GM19455 (cell line): ENCODE measurements around the gene RFLNA.
"Not testable (repeated sequence)": the region's sequence is repeated elsewhere in the genome, so short reads cannot be mapped to it uniquely, and the experiment has no call there.

ENCODE experiments used
- ATAC-seq: cut with Tn5 transposase; IDR thresholded peaks from one replicate; pipeline ENCODE4 v1.9.1; 2021; ENCODE audit not compliant: unreplicated experiment

The RFLNA gene

DNA sequence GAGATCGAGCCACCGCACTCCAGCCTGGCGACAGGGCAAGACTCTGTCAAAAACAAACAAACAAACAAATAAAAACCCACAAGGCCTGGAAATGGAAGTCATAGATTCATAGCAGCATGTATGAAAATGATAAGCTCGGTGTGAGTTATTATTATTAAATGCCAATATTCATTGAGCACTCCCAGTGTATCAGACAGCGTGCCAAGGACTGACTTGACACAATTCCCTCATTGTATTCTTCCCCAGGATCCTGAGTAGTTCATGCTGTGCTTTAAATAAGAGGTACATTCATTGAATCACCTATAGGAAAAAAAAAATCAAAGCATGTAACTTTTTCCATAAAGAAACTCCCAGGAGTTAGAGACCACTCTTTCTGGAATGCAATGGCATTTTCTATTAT, 12.6 kb upstream of the RFLNA start:
- ATAC-seq = no peak

DNA sequence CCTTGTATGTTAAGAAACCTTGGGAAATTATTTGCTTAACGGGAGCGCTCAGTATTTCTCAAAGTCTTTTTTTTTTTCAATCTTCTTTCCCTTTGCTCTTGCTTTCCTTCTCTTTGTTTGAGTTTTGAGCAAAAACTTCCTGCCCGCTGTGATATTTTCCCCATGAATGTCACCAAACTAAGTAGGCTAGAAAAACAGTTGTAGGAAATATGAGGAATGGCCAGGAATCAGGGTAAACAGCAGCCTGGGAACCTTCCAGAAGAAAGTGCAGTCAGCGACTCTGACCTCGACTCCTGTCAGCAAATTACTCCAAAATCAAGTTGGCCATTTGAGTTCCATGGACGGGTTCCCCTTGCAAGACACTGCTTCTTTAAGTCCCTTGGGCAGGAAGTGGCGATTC, 11.6 kb upstream of the RFLNA start:
- ATAC-seq = no peak

DNA sequence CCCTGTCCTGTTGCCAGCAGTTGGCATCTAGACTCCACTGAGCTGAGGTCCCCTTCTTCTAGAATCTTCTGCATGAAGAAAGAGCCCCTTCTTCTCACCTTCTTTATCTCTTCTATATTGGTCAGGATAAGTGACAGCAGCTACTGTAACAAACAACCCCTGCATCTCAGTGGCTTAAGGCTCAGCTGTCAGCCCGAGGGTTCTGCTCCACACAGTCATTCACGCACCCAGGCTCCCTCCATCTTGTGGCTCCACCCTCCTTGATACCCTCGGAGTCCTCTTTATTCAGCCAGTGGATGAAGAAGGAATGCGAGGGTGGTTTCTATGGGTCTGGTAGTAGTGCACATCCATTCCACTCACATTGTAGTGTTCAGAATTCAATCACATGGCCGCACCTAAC, 10.5 kb upstream of the RFLNA start:
- no peak for ATAC-seq

DNA sequence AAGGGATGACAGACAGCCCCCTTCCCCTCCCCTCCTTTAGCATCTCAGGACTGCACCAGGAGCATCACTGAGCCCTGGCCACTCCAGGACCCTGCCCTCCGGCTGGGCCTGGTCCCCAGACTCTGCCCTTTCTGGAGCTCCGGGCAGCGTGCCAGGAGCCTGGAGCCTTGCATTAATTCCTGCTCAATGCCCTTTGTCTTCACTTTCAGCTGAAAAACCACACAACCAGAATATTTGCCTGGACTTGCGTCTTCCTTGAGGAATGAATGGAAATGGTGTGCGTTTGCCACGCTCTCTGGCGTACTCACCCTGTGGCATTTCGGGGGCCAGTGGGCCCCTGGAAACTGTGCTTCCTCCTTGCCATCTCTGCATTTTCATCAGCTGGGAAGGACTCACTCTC, 8.5 kb upstream of the RFLNA start:
- no peak for ATAC-seq

DNA sequence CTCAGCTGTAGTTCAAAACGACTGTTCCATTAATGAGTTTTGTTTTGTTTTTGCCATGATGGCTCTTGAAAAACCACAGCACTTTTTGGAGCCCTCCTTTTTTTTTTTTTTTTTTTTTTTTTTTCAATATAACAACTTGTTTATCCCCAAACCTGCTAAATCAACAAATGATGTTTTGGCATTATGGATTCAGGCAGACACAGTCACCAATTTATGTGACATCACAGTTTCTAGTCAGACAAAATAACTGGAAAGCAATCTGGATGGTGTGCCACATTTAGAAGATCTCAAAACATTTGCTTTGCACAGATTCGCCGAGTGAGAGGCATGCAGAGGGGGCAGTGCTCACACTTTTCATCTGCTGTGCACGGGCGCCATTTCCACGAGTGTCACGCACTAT, 7.9 kb upstream of the RFLNA start:
- no peak for ATAC-seq

DNA sequence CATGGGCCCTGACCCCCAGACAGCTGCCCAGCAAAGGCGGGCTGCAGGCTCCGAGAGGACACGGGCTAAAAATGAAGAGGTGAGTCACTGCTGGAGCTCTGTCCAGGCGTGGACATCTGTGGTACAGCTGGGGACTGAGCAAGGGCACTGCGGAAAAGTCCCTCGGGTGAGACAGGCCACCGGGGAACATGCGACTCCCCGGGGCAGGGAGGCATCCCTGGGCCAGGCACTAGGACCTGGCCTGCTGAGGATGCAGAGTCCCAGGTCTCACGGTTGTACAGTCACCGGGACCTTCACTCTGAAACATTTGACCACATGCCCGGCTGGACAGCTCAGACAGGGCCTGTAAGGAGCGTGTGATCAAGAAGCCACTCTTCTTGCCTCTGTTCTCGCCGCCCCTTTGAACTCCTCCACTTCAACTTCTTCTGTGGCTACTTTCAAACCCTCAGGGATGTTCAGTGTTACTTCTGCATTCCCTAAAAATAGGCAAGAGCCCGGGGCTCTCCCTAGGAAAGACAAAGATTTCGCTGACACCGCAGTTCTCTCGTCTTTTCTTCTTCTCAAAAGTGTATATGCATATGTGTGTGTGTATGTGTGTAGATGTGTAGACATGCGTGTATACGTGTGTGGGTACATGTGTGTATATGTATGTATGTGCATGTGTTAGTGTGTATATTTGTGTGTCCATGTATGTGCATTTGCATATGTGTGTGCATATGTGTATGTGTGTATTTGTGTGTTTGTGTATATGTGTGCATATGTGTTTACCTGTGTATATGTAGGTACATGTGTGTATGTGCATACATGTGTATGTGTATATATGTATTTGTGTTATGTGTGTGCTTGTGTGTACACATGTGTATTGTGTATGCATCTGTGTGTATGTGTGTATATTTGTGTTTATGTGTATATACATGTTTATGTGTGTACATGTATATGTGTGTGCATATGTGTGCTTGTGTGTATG, 5.0 kb upstream of the RFLNA start:
- ATAC-seq = no peak

DNA sequence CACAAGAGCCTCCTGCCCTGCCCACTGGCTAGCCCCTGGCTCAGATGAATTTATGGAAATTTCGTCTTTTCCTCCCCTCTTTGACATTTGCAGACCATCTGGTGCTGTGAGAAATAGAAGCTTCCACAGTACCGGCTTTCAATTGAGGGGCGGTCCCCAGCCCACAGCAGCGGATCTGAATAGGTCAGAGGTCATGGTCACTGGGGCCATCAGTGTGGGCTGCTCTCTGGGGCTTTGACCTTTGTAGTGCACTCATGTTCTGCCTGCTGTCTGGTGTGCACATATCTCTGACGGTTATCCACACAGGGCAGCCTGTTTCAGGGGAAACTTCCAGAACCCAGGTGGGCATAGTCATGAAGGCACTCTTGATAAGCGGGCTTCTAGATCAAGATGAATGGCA, 2.5 kb upstream of the RFLNA start:
- ATAC-seq = no peak

DNA sequence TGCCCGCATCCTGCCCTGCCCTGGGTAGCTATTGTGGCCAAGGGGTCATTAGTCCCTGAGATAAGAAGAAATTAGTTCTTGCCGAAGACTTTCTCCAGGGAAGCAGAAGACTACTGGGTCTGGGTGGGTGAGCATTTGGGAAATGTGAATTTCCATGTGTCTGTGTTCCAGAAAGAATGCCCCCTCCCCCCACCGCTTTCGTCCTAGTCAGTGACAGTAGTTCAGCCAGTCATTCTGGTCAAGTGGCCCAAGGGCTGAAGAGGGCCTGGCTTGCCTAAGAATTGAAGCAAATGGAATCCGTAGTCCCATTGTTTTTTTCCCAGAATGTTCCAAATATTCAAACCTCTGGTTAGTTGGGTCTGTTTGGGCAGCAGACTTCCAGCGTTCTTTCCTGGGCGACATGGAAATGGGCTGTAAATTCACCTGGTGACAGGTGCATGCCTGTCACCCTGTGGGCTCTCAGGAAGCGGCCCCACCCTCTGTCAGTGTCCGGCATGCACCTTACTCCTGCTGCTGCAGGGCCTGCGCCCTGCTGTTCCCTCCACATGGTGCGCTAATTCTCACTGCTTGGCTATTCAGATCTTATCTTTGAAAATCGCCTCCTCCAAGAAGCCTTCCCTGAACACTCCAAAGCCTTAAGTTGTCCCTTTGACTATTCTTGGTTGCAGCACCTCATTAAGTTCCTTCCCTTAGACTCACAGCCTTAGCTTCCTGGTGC, 1.4 kb upstream of the RFLNA start:
- no peak for ATAC-seq

DNA sequence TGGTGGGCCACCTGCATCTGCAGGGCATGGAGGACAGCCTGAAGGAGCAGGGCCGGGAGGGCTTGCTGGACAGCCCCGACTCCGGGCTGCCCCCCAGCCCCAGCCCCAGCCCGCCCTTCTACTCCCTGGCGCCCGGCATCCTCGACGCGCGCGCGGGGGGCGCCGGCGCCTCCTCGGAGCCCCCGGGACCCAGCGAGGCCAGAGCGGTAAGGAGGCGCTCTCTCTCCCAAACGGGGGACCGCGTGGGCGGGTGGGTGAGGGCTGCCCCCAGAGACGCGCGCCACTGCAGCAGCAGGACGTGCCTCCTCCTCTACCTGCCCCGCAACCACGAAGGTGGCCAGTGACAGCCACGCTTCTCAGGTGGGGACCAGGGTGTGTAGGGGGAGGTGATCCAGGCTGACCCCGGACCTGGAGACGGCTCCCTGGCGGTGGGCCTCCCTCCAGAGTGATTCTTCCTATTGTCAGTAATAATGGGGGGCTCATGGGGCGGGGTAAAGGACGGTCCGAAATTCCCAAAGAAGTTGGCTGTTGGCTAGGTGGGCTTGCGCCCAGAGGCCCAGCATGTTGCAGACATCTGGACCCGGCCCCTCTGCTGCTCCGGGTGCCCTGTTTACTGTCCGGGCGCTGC, 652 bp downstream of the RFLNA start:
- ATAC-seq = no peak

DNA sequence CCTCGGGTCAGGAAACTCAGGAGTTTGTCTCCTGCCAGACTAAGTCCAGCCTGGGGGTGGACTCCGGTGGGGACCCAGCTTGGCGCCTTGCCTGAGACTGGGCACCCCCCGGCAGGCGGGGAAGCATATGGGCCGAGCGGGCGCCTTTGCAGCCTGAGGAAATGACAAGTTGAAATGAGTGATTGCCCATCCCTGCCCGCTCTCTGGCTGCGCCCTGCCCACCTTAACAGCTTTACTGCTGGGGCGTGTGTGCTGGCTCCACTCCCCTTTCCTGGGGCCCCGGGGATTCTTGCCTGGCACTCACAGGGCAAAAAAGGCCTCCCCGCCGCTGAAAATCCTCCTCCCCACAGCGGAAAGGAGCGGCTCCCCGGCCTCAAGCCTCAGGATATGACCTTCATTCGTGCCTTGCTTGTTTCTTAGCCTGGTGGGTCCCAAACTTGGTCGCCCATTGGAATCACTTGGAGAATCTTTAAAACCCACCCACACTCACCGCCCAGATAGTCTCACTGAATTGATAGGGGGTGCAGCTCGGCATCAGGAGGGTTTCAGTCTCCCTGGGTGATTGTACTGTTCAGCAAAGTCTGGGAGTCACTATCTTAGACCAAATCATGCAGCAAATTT, 1.5 kb downstream of the RFLNA start:
- no peak for ATAC-seq

DNA sequence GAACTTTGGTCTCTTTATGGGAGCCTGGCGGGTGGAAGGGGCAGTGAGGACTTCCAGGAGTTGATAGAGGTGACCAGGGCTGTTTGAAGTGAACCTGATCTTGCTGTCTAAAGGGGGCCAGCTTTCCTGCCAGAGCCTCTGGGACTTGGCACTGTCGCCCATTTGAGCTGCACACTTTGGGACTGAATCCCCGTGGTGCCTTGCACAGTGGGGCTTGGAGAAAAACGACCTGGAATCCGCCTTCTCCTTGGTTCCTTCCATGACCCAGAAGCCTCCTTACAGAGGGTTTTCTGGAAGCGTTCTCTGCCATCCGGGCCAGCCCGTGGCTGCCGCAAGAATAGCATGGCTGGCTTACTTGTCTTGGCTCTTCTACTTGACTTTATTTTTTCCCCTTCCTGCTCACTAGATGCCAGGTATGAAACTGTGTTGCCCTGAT, 2.0 kb downstream of the RFLNA start:
- no peak for ATAC-seq

DNA sequence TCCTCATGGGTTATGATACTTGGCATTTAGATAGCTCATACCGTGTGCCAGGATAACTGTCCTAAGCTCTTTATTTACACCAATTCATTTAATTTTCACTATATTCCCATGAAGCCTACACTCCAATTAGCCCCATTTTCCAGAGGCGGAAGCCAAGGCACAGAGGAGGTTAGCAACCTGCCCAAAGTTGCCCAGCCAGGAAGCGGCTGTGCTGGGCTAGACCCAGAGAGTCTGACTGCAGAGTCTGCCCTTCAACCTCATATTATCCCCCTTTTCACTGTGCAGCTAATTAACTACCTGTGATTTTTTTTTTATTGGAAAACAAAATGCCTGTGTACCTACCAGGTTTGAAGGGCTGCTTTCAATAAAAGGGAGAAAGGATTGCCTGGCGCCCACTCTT, 2.5 kb downstream of the RFLNA start:
- no peak for ATAC-seq

DNA sequence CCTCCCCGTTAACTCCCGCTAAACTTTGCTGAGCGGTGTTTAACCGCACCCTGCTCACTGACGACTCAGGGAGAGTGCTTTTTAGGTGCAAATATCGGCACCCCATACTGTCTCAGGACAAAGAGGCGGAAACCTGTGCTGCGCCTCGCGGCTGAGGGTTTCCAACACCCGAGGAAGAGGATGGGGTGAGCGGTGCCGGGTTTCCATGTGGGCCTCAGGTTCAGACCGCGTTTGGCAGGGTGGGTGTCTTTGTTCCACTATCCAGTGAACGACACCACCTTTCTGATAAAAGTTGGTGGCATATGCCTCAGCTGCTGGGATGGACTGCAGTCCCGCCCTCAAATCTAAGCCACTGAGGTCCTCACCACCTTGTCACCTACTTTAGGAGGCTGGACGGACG, 3.0 kb downstream of the RFLNA start:
- ATAC-seq = no peak

DNA sequence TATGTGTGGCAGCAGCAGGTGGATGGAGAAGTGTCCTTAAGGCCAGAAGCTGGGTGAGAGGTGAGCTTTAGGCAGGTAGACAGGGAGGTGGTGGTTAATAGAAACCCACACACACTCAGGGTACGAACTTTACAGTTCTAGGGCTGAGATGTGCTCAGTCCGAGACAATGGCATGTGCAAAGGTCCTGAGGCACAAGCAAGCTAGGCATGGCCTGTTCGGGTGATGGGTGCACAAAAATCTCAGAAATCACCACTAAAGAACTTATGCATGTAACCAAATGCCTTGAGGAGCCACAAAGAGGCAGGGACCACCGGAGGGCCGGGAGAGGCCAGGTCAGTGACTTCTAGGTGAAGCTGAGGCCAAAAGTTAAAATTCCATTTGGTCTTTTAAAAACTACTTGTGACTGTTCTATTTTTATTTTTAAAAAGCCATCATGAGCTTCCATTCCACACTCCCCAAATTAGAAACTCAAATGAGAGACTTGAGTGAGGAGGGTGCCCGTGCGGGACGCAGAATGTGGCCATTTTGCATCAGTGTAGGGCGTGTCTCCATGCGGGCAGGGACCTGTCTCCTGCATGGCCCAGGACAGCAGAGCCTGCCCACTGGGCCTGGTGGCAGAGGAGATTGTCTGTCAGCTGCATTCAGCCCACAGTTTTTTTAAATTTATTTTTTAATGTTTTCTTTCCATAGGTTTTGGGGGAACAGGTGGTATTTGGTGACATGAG, 4.0 kb downstream of the RFLNA start:
- no peak for ATAC-seq

DNA sequence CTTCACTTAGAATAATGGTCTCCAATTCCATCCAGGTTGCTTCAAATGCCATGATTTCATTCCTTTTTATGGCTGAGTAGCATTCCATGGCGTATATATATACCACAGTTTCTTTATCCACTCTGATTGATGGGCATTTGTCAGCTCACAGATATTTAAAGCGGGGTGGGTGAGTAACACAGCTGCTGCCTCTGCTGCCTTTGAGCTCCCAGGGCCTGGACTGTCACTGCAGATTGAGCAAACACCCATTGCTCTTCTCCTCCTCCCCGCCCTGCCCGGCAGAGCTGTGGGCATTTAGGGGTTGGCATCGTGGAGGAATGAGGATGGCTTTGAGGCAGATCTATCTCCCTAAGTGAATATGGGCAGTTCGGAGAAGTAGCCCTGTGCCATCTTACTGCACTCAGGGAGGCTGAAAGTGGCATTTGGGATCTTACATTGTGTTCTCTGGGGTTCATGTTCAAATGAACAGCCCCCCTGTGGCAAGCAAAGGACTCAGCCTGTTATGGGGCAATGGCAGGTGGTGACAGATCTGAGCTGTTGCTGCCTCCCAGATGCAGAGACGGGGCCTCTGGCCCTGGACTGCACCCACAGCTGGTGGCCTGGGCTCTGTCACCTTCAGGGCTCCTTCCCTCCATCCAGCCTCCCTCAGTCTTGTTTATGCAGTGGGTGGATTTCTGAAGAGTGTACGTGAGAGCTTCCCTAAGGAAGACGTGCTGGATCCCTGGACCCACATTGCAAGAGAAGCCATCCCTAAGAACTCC, 4.9 kb downstream of the RFLNA start:
- ATAC-seq = no peak

DNA sequence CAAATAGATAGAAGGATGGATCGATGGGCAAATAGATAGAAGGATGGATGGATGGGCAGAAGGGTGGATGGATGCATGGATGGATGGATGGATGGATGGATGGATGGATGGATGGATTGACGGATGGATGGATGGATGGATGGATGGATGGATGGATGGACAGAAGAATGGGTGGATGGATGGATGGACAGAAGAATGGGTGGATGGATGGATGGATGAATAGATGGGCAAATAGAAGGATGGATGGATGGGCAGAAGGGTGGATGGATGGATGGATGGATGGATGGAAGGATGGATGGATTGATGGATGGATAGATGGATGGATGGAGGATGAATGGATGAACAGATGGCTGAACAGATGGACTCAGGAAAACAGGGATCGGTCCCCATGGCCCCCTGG, 5.8 kb downstream of the RFLNA start:
- not testable (repeated sequence) for ATAC-seq

DNA sequence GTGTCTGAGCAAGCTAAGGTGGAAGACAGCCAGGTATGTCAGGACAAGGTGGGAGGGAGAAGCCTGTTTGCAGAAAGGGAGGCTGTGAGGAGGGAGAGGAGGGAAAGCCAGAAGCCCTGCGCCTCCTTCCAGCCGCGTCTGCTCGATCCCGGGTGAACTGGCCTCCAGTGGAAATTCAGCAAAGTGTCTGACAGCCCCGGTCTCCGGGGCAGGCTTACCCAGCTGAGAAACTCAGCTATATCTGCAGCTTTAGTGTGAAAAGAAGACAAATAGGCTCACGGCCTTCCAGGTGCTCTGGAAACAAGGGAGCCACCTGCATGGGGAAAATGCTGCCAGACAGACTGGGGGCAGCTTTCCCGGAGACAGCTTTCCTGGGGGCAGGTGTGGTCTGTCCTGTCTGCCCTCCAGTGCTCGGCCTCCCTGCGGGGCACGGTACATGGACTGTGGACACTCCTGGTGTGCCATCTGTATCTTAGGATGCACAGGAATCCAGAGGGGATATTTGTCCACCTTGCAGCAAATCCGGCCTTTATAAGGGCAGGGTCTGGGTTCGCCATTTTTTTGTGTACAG, 6.3 kb downstream of the RFLNA start:
- no peak for ATAC-seq

DNA sequence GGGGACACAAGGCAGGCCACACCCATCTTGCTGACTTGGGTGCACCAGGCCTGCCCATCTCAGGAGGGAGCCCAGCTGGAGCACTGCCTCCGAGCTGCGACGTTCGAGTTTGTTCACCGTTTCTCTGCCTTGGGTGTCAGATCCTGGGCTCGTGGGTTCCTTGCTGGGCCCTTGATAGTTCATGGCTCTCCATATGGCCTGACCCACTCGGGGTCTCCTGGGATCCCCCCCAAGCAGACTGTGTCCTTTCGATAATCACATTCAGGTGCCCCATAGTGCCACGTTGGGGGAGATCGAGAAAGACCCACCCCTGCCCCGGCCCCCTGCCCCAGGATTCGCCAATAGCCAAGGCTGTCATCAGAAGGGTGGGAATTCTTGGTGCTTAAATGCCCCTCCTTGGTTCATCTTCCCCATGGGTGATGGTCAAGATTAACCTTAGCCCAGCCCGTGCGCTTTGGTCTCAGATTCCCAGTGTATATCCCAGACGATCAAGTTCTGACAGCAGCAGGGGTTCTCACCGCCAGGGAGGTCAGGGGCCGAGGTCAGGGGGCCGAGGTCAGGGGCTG, 7.4 kb downstream of the RFLNA start:
- no peak for ATAC-seq

DNA sequence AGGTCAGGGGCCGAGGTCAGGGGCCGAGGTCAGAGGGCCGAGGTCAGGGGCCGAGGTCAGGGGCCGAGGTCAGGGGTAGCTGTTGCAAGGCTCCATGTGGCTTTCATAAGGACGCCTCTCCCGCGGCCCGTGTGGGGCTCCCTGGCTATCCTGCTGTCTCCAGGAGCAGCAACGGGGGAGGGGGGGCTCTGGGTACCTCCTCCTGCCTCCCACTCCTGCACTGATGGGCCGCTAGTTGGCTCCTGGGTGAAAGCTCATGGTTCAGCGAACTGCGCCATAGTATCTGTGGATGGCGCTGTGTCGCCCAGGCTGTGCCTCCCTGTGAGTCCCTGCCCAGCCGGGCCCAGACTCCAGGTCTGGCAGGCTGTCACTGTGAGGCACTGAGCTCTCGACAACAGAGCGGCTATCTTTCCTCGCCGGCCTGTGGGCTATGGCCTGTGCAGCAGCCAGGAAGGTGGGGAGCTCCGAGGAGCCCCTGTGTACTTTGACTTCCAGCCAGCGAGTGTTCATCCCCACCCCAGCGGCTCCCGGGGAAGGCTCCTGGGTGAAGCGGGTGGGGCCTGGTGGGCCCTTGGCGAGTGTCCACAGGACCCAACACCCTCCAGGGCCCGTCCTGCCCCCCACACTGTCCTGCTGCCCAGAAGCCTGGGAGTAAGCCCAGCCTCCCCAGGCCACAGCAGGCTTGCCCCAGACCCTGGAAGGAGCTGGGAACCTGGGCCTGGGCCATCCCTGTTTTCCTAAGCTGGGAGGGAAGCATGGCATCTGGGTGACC, 8.1 kb downstream of the RFLNA start:
- no peak for ATAC-seq
